ENCODE data around the gene ZDHHC4.
"Not testable (repeated sequence)": the region's sequence is repeated elsewhere in the genome, so short reads cannot be mapped to it uniquely, and the experiment has no call there.

ZDHHC4 gene

DNA sequence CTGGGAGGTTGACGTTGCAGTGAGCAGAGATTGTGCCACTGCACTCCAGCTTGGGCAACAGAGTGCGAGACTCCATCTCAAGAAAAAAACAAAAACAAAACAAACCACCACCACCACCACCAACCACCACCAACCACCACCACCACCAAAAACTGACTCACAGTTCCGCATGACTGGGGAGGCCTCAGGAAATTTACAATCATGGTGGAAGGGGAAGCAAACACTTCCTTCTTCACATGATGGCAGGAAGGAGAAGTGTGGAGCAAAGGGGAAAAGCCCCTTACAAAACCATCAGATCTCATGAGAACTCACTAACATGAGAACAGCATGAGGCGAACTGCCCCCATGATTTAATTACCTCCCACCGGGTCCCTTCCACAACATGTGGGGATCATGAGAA lies 57.7 kb downstream of the ZDHHC4 start:
- not testable (repeated sequence) for DNase-seq (ENCODE audit: low read depth in 3 of 3)

DNA sequence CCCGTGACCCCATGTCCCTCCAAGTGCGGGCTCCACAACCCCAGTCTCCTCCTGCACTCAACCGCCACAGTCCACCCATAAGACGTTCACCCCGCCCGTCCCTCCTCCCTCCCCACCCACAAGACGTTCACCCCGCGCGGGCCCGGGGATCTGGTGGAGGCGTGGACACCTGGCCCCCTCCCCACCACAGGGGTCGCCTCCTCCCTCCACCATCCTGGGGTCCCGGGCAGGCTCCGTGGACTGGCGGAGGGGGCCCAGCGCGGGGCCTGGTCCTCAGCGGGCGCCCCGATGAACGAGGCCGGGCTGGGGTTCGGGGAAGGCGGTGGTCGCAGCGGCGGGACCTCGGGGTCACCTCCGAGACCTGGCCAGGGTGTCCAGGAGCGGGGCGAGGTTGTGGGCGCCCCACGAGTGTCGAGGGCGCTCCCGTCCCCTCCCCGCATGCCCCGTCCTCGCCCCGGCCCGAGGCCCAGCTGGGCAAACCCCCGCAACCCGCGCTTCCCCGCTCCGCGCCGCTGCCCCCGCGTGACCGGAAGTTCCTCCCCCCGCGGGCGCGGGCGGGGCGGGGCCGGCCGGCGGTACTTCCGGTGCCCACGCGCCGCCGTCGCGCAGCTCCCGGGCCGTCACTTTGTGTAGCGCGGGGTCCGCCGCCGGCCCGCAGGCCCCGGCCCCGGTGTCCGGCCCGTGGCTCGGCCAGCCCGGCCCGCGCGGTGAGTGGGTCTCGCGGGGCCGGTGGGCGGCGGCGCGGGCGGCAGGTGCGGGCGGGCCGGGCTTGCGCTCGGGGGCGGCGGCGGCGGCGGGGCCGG lies 59.7 kb downstream of the ZDHHC4 start, which contains the start of gene ZNF316:
TSS of gene ZNF316 (plus strand) at position 578 of the 803 bp plus-strand sequence. CDS start 5,092 bp downstream, outside the sequence.
- peak in 2 of 3 experiments; percentile 34 to 54 for DNase-seq (ENCODE audit: low read depth in 3 of 3)

DNA sequence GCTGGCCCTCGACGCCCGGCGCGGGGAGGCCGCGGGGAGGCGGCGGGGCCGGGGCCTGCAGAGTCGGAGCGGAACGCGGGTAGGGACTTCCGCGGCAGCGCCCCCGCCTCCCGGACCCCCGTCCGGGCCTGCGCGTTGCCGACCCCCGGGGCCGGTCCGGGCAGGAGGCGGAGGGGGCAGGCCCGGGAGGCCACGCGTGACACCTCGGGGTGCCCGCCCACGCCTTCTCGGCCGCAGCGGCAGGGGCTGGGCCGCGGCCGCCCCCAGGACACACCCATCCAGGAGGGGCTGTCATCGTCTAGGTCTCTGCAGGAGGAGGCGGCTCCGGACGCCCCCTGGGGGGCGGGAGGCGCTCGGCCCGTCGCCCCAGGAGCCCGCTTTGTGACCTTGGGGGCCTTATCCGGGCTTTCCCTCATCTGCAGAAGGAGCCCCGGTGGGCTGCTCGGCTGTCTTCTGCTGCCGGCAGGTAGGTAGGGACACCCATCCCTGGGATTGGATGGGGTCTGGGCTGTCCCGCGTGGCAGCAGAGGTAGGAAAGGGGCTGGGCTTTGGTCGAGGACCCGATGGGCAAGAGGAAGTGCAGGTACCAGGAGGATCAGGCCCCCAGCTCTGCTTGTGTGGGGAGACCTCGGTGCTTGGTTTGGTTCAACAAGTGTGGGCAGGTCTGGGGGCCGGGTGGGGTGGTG lies 60.4 kb downstream of the ZDHHC4 start:
- peak; percentile 17 to 54 (median 19) for DNase-seq (ENCODE audit: low read depth in 3 of 3)
